WERI-Rb-1 (cell line): Measurements from ENCODE around the gene GAB2.

ENCODE experiments used
- DNase-seq: peaks from one replicate; pipeline ENCODE4 v3.0.0-alpha.2; 2020
- H3K27ac ChIP-seq: fragments of 250-450 bp; sonication (Bioruptor Pico); 2 replicates; pipeline ENCODE4 v1.5.1; 2020; ENCODE audit warnings: mild to moderate bottlenecking, moderate library complexity
- H3K27me3 ChIP-seq: fragments of 250-450 bp; sonication (Bioruptor Pico); 2 replicates; pipeline ENCODE4 v1.5.1; 2021; ENCODE audit warnings: mild to moderate bottlenecking, low read depth, moderate library complexity; ENCODE audit not compliant: insufficient read depth, severe bottlenecking
- H3K36me3 ChIP-seq: fragments of 250-450 bp; sonication (Bioruptor Pico); 2 replicates; pipeline ENCODE4 v1.5.1; 2020; ENCODE audit warnings: mild to moderate bottlenecking, moderate library complexity
- H3K4me3 ChIP-seq: 2 replicates; pipeline ENCODE4 v1.5.1; 2011; ENCODE audit warnings: low read depth, mild to moderate bottlenecking, control low read depth, low read length
- H3K9me3 ChIP-seq: fragments of 250-450 bp; sonication (Bioruptor Pico); 2 replicates; pipeline ENCODE4 v1.5.1; 2021; ENCODE audit warnings: mild to moderate bottlenecking, moderate library complexity; ENCODE audit not compliant: severe bottlenecking
- TF ChIP-seq, protein P1 (sequence below): IDR thresholded peaks from 2 replicates; pipeline ENCODE4 v1.5.1; 2011; ENCODE audit warnings: low read depth, mild to moderate bottlenecking, control low read depth, inconsistent platforms, low read length

Gene GAB2

DNA sequence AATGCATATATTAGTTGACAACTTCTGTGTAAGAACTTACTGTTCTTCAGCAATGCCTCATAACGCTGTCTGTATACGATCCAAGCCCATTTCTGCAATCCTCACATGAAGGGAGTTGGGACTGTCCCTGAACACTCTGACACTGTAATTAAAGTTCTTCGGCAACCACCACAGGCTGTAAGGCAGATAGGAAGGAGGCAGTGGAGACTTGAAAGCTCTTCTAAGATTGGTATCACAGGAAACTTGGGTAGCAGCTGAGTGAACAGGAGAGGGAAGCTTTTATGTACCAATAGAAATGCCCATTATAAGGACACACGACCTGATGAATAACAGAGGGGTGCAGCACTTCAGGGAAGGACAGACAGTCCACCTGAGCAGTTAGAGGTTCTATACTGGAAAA lies 12.0 kb upstream of the GAB2 start:
- DNase-seq, result no peak
- no peak overlapping the region for H3K27ac ChIP-seq

DNA sequence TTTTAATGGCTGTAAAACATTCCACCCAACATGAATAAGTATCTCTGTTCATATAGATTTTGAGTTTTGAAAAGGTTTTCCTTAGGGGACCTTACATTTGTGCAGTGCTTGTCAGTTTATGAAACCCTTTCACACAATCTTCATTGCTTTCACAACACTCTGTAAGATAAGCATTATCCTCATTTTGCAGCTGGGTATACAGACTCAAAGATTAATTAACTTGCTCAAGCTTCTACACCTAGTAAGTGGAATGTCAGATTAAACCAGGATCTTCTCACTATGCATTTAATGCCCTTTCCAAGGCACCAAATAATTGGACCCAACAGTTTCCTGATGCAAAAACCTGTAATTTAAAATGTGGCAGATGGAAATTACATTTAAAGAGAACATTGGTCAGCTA lies 11.6 kb upstream of the GAB2 start:
- Histone ChIP-seq H3K9me3 (no peaks in the 10 kb centered on the region), H3K27ac (no peak overlapping the region), H3K4me3 (no peak overlapping the region), H3K27me3 (no peaks in the 10 kb centered on the region), H3K36me3 (no peaks in the 10 kb centered on the region)
- DNase-seq, result no peak
- TF ChIP-seq, protein P1, sequence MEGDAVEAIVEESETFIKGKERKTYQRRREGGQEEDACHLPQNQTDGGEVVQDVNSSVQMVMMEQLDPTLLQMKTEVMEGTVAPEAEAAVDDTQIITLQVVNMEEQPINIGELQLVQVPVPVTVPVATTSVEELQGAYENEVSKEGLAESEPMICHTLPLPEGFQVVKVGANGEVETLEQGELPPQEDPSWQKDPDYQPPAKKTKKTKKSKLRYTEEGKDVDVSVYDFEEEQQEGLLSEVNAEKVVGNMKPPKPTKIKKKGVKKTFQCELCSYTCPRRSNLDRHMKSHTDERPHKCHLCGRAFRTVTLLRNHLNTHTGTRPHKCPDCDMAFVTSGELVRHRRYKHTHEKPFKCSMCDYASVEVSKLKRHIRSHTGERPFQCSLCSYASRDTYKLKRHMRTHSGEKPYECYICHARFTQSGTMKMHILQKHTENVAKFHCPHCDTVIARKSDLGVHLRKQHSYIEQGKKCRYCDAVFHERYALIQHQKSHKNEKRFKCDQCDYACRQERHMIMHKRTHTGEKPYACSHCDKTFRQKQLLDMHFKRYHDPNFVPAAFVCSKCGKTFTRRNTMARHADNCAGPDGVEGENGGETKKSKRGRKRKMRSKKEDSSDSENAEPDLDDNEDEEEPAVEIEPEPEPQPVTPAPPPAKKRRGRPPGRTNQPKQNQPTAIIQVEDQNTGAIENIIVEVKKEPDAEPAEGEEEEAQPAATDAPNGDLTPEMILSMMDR, result no peak

More for the DNA sequence above, 12.0 kb upstream of the GAB2 start:
- TF ChIP-seq, protein P1, result no peak
- Histone ChIP-seq H3K9me3 (no peaks in the 10 kb centered on the region), H3K36me3 (no peaks in the 10 kb centered on the region), H3K27me3 (no peaks in the 10 kb centered on the region), H3K4me3 (no peak overlapping the region)

DNA sequence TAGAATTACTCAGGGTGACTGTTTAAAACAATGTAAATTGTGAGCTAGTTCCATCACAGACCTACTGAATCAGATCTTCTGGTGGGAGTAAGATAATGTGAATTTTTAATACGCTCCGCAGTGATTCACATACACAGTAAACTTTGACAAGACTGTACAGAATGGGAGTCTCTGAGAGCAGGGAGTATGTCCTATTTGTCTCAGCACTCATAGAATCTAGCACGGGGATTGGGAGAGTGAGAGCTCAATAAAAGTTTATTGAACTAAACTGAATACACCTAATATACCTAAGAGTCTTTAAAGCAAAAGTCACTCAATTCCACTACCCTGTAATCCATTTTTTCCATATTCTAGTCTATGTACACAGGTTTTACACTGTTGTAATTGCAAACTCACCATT lies 11.2 kb upstream of the GAB2 start:
- no peaks in the 10 kb centered on the region for H3K27me3 ChIP-seq
- H3K4me3 ChIP-seq, result no peak overlapping the region
- H3K36me3 ChIP-seq, result no peaks in the 10 kb centered on the region
- no peak for DNase-seq
- TF ChIP-seq, protein P1, result no peak
- H3K27ac ChIP-seq, result no peak overlapping the region
- H3K9me3 ChIP-seq, result no peaks in the 10 kb centered on the region

DNA sequence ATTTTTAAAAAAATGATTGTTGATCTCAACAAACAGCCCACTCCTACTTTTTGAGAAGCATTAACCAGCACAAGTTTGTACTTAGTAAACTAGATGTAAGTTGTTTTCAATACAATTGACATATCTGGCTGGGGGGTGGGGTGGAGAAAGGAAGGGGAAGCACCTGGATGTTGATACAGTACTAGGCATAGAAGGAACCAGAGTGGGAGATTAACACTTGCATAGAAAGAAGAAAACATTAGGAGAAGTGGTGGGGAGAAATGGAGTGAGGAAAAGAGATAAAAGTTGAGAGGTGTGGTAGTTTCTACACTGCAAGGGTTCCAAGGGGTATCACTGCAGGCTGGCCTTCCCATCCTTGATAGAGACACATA lies 10.6 kb upstream of the GAB2 start:
- Histone ChIP-seq H3K4me3 (no peak overlapping the region), H3K36me3 (no peaks in the 10 kb centered on the region), H3K27me3 (no peaks in the 10 kb centered on the region), H3K9me3 (no peaks in the 10 kb centered on the region), H3K27ac (no peak overlapping the region)
- DNase-seq, result no peak
- TF ChIP-seq, protein P1, result no peak

DNA sequence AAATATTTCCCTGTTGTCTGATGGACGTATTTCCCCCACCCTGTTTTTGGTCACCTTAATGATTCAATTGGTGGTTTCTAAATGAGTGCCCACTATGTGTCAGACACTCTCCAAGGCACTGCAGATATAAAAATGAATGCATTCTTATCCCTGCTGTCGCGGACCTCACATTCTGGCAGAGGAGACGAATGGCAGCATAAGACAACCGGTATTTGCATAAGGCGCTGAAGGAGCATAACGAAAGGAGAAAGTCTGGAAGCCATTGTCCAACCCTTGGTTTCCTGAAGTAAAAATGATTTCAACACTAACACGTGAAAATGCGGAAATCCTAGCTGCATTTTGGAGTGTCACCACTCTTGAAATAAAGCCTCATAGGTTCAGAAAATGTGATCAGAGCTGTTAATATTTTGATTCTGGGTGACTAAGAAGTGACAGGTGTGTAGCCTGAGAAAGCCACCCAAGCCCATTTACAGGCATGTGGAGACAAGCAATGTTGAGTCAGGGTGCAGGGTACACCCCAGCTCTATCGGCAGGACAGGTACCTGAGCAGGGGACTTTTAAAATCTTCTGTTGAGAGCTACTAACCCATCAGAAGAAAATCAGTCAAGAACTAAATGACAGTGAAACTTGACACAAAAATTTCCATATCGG lies 10.1 kb upstream of the GAB2 start:
- DNase-seq, result no peak
- Histone ChIP-seq H3K27me3 (no peaks in the 10 kb centered on the region), H3K4me3 (no peak overlapping the region), H3K9me3 (no peaks in the 10 kb centered on the region), H3K36me3 (no peaks in the 10 kb centered on the region), H3K27ac (no peak overlapping the region)
- TF ChIP-seq, protein P1, result no peak

DNA sequence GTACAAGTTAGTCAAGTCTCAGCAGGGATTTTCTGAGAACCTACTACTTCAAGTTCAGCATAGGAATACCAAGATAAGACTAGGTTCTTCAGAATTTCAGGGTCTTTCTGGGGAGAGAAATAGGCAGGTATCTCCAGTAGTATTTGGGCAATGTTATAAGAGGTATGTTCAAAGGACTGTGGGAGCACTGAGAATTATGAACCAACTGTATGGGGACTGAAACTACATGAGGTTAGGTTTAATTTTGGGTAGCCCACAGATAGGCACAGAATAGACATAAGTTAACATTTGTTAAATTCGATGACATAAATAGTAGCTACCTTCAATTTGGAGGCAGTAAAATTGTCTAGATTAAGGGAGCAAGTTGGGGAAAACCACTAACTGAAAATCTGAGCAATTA lies 9.2 kb upstream of the GAB2 start:
- H3K27ac ChIP-seq, result no peak overlapping the region
- no peaks in the 10 kb centered on the region for H3K36me3 ChIP-seq
- H3K4me3 ChIP-seq, result no peak overlapping the region
- DNase-seq, result no peak
- no peaks in the 10 kb centered on the region for H3K9me3 ChIP-seq
- no peaks in the 10 kb centered on the region for H3K27me3 ChIP-seq
- TF ChIP-seq, protein P1, result no peak
